ENCODE measurements around the gene KLHL7. TPM values are rescaled to one million over a fixed set of nuclear protein-coding genes. Genes with fewer than 3 reads are reported as not detected.

Gene KLHL7
- total and polyA plus RNA-seq, 9 of the 15 experiments (the other 6 are each of a cell fraction or from before 2014, with no cell fraction given), result 4.2 to 63.1 (median 32.3) TPM

DNA sequence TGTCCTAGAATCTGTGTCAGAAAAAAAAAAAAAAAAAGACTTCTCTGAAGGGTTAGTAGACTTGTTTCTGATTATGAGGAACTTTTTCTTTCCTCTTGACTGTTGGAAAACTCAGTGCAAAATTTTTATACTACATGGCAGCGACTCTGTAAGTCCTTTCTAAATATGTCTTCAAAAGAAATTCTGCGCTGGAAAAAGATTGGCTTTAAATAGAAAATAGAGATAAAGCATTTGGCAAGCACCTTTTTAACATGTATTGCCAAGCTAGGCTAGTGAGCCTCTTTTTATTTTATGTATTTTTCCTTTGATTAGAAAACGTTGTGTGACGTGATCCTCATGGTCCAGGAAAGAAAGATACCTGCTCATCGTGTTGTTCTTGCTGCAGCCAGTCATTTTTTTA is 17.9 kb downstream of the KLHL7 start (continued):
- TF ChIP-seq CREBBP (IDR thresholded peaks at IDR 0.05; ENCODE audit: low read depth, low read length), result no peak

DNA sequence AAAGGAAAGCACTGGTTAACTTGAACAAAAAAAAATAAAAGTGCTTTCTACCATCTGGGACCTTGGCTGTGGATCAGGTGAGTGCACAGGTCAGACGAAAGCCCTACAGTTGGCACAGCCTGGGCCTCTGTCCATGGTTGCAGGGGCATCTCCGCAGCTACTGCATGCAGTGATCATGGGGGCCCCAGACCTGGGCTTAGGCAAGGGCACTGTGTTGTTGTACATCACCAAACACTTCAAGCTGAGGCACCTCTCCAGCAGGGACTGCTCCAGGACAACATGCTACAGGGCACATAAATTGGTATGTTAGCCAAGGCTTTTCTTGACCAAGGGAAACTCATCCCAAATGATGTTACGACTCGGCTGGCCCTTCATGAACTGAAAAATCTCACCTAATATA is 23.5 kb downstream of the KLHL7 start:
- DNase-seq (ENCODE audit: extremely low read depth in 1 of 4, low spot score in 3 of 4) (no peak), ATAC-seq (no peak), FAIRE-seq (no peak)
- H3K79me2 ChIP-seq (ENCODE audit: control insufficient read depth, insufficient read depth, low read length), result no peaks in the 10 kb centered on the region
- H2AFZ ChIP-seq (ENCODE audit: low read depth, low read length), result no peak overlapping the region
- BruUV-seq (replicated peaks), result no TSS peak
- H3K4me3 ChIP-seq, result no peak overlapping the region
- intact Hi-C loops (cut with micrococcal nuclease), result no loop called here
- in situ Hi-C loops (cut with MboI), result no loop called here
- no peaks in the 10 kb centered on the region for H4K20me1 ChIP-seq (replicated peaks; ENCODE audit: control insufficient read depth, insufficient read depth, low read length)
- no peaks in the 10 kb centered on the region for H3K9me3 ChIP-seq (replicated peaks; ENCODE audit: control insufficient read depth, insufficient read depth, low read depth, low read length)
- ChIA-PET POLR2A (interaction anchor here (0.6 to 1.7 kb wide), 2 partner anchors 10 to 348 kb away, joined by 4 to 6 read pairs; no protein-coding TSS in a partner anchor), CTCF (ENCODE audit: low intra/inter-chr PET ratio) (no interaction called here)
- no peaks in the 10 kb centered on the region for H3K27me3 ChIP-seq (ENCODE audit: control insufficient read depth in 2 of 2, insufficient read depth in 2 of 2, low read length in 2 of 2)
- no peak overlapping the region for H3K9ac ChIP-seq (ENCODE audit: insufficient read depth in 1 of 2, low read depth in 2 of 2, low read length in 2 of 2)
- no peaks in the 10 kb centered on the region for H3K4me1 ChIP-seq (replicated peaks in 1 of 2; ENCODE audit: control insufficient read depth in 2 of 2, insufficient read depth in 2 of 2, low read length in 2 of 2)
- H3K9me1 ChIP-seq (ENCODE audit: control insufficient read depth, insufficient read depth, low read length), result no peaks in the 10 kb centered on the region
- H3K27ac ChIP-seq (ENCODE audit: extremely low read depth, low read depth, low read length), result no peak overlapping the region
- no peak overlapping the region for H3K4me2 ChIP-seq (ENCODE audit: insufficient read depth, low read length)
- 46% methylated on average over 4 of the region's 4 CpGs for WGBS (ENCODE audit: insufficient coverage, low coverage, missing lambda C conversion rate)
- peaks cover 9% of the 10 kb centered on the region; the same call in 1 of the 3 replicates for H3K36me3 ChIP-seq (ENCODE audit: control insufficient read depth, insufficient read depth, low read length)
- TF ChIP-seq ZNF212 (CRISPR knock-in tag; IDR thresholded peaks at IDR 0.05) (no peak), KAT7 (CRISPR knock-in tag; IDR thresholded peaks at IDR 0.05; ENCODE audit: borderline replicate concordance) (no peak), ZNF12 (CRISPR knock-in tag; IDR thresholded peaks at IDR 0.05) (no peak), ARID1B (IDR thresholded peaks at IDR 0.05) (no peak), BRD4 (IDR thresholded peaks at IDR 0.05) (no peak), RFX5 (IDR thresholded peaks at IDR 0.05; ENCODE audit: low read depth, low read length) (no peak), NR1H2 (CRISPR knock-in tag; IDR thresholded peaks at IDR 0.05) (no peak), SMARCA5 (IDR thresholded peaks at IDR 0.05) (no peak), SIN3B (IDR thresholded peaks at IDR 0.05; ENCODE audit: low read depth) (no peak), ZNF232 (CRISPR knock-in tag; IDR thresholded peaks at IDR 0.05) (no peak), HIVEP1 (CRISPR knock-in tag; IDR thresholded peaks at IDR 0.05) (no peak), ZNF274 (IDR thresholded peaks at IDR 0.05; ENCODE audit: borderline replicate concordance, low read depth, low read length) (no peak), DMBX1 (CRISPR knock-in tag; IDR thresholded peaks at IDR 0.05; ENCODE audit: borderline replicate concordance) (no peak)
- TF ChIP-seq, protein P1, sequence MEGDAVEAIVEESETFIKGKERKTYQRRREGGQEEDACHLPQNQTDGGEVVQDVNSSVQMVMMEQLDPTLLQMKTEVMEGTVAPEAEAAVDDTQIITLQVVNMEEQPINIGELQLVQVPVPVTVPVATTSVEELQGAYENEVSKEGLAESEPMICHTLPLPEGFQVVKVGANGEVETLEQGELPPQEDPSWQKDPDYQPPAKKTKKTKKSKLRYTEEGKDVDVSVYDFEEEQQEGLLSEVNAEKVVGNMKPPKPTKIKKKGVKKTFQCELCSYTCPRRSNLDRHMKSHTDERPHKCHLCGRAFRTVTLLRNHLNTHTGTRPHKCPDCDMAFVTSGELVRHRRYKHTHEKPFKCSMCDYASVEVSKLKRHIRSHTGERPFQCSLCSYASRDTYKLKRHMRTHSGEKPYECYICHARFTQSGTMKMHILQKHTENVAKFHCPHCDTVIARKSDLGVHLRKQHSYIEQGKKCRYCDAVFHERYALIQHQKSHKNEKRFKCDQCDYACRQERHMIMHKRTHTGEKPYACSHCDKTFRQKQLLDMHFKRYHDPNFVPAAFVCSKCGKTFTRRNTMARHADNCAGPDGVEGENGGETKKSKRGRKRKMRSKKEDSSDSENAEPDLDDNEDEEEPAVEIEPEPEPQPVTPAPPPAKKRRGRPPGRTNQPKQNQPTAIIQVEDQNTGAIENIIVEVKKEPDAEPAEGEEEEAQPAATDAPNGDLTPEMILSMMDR (IDR thresholded peaks at IDR 0.05 in 2 of 3, conservative IDR thresholded peaks at IDR 0.05 in 1 of 3; ENCODE audit: insufficient read depth in 2 of 3, low read depth in 1 of 3, low read length in 3 of 3), result no peak
- TF ChIP-seq, protein P2, sequence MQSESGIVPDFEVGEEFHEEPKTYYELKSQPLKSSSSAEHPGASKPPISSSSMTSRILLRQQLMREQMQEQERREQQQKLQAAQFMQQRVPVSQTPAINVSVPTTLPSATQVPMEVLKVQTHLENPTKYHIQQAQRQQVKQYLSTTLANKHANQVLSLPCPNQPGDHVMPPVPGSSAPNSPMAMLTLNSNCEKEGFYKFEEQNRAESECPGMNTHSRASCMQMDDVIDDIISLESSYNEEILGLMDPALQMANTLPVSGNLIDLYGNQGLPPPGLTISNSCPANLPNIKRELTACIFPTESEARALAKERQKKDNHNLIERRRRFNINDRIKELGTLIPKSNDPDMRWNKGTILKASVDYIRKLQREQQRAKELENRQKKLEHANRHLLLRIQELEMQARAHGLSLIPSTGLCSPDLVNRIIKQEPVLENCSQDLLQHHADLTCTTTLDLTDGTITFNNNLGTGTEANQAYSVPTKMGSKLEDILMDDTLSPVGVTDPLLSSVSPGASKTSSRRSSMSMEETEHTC (IDR thresholded peaks at IDR 0.05), result no peak
- TF ChIP-seq, protein P3, sequence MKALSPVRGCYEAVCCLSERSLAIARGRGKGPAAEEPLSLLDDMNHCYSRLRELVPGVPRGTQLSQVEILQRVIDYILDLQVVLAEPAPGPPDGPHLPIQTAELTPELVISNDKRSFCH (CRISPR knock-in tag; IDR thresholded peaks at IDR 0.05), result no peak
- TF ChIP-seq, protein P3 (tag; IDR thresholded peaks at IDR 0.05), result no peak
- TF ChIP-seq, protein P4, sequence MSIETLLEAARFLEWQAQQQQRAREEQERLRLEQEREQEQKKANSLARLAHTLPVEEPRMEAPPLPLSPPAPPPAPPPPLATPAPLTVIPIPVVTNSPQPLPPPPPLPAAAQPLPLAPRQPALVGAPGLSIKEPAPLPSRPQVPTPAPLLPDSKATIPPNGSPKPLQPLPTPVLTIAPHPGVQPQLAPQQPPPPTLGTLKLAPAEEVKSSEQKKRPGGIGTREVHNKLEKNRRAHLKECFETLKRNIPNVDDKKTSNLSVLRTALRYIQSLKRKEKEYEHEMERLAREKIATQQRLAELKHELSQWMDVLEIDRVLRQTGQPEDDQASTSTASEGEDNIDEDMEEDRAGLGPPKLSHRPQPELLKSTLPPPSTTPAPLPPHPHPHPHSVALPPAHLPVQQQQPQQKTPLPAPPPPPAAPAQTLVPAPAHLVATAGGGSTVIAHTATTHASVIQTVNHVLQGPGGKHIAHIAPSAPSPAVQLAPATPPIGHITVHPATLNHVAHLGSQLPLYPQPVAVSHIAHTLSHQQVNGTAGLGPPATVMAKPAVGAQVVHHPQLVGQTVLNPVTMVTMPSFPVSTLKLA (conservative IDR thresholded peaks at IDR 0.05), result no peak

All from K562 (cell line).